Stomach (tissue), 9 donors: ENCODE data around the gene SH3TC1. TPM values are rescaled to one million over a fixed set of nuclear protein-coding genes. Genes with fewer than 3 reads are reported as not detected.

Experiments used
- DNase-seq, 2 donors: peaks; one replicate each; pipeline versions ENCODE4 v3.0.0 to v3.0.0-alpha.2; 2013 to 2019
- H3K27ac ChIP-seq, 5 donors: fragments of 200-600 bp in 4 of 5; sonication (generic) in 4 of 5; one replicate each; pipeline ENCODE4 v1.5.1; 2013 to 2019; ENCODE audit warnings: mild to moderate bottlenecking in 1 of 5, moderate library complexity in 1 of 5
- H3K27me3 ChIP-seq, 3 donors: fragments of 200-600 bp; sonication (generic); one replicate each; pipeline ENCODE4 v1.5.1; 2017 to 2019; ENCODE audit warnings: mixed run types in 1 of 3
- H3K36me3 ChIP-seq, 4 donors: fragments of 200-600 bp; sonication (generic); 1 replicate in 3 of 4; 2 replicates in 1 of 4; pipeline ENCODE4 v1.5.1; 2016 to 2019
- H3K4me1 ChIP-seq, 4 donors: fragments of 200-600 bp; sonication (generic); one replicate each; pipeline ENCODE4 v1.5.1; 2016 to 2019
- H3K4me3 ChIP-seq, 4 donors: fragments of 200-600 bp; sonication (generic) in 3 of 4; one replicate each; pipeline ENCODE4 v1.5.1; 2016 to 2019; ENCODE audit warnings: mild to moderate bottlenecking in 1 of 4
- H3K9me3 ChIP-seq, 4 donors: fragments of 200-600 bp; sonication (generic); one replicate each; pipeline ENCODE4 v1.5.1; 2016 to 2019
- CTCF ChIP-seq, 7 experiments: fragments of 450-650 bp in 4 of 7; fragments of 200-600 bp in 3 of 7; sonication (generic) in 3 of 7; IDR thresholded peaks; one replicate each; pipeline ENCODE4 v1.5.1; 2016 to 2019; ENCODE audit warnings: antibody characterized with exemption in 7 of 7, control low read depth in 2 of 7, mild to moderate bottlenecking in 1 of 7
- EP300 ChIP-seq: sonication (generic); formaldehyde crosslinking; IDR thresholded peaks from one replicate; pipeline ENCODE4 v1.6.1; 2017; ENCODE audit warnings: antibody characterized with exemption
- POLR2A ChIP-seq, 4 donors: fragments of 450-650 bp; IDR thresholded peaks; one replicate each; pipeline ENCODE4 v1.6.1; 2016; ENCODE audit warnings: antibody characterized with exemption in 4 of 4, control low read depth in 2 of 4, mild to moderate bottlenecking in 1 of 4, moderate library complexity in 1 of 4
- POLR2AphosphoS5 ChIP-seq, 3 donors: sonication (generic); formaldehyde crosslinking; IDR thresholded peaks; one replicate each; pipeline ENCODE4 v1.6.1; 2016; ENCODE audit warnings: antibody characterized with exemption in 3 of 3
- WGBS, 5 donors: extraction: QIAGEN DNeasy Blood & Tissue Kit in 3 of 5; methylation state at CpG; one replicate each; pipeline versions ENCODE4 v1.1.5 to v1.1.7; 2013 to 2018; 5-methylcytosine and 5-hydroxymethylcytosine counted together
- intact Hi-C: fragments of 100-400 bp; cut with DNase I; formaldehyde crosslinking; loops from one replicate; pipeline ENCODE4 v1.15.1; 2023; ENCODE audit warnings: low total_unique reads
- polyA plus RNA-seq, 3 donors: library from polyadenylated mRNA; stranded (reverse); fragments of 200-250 nt; gene quantifications; one replicate each; pipeline ENCODE4 v1.2.3, GENCODE V29; 2013
- total RNA-seq, 5 donors: library from RNA; depleted of rRNA; stranded (reverse); fragments of >200 nt; gene quantifications; one replicate each; pipeline versions ENCODE4 v1.1.0 to v1.2.3, GENCODE V29; 2014 to 2016
- donor health status: healthy with polysubstance abuse.
- donor health status: Bipolar disorder and iron deficiency.
- donor health status: healthy.

The SH3TC1 gene
- total and polyA plus RNA-seq, 8 donors, result 12.0 to 96.2 (median 27.9) TPM

GRCh38 chr4:8248091-8248490 is 49.0 kb downstream of the SH3TC1 start:
- WGBS, 5 donors, result 74 to 81% (median 75%) methylated on average over 7 of the region's 7 CpGs
- intact Hi-C loops, result no loop called here
- H3K9me3 ChIP-seq, result no peaks in the 10 kb centered on the region
- H3K4me1 ChIP-seq, result peaks cover 0 to 22% (median 13%) of the 10 kb centered on the region in 4 donors
- peak overlapping the region; percentile 0 to 76 (median 60) for H3K27ac ChIP-seq
- no peak for DNase-seq
- no peak overlapping the region for H3K4me3 ChIP-seq
- H3K27me3 ChIP-seq, result no peaks in the 10 kb centered on the region
- H3K36me3 ChIP-seq, result no peaks in the 10 kb centered on the region
- TF ChIP-seq POLR2AphosphoS5 (IDR thresholded peaks at IDR 0.05) (peak in 1 of 3 donors; percentile 23), EP300 (no peak), CTCF (IDR thresholded peaks at IDR 0.05) (no peak)

DNA sequence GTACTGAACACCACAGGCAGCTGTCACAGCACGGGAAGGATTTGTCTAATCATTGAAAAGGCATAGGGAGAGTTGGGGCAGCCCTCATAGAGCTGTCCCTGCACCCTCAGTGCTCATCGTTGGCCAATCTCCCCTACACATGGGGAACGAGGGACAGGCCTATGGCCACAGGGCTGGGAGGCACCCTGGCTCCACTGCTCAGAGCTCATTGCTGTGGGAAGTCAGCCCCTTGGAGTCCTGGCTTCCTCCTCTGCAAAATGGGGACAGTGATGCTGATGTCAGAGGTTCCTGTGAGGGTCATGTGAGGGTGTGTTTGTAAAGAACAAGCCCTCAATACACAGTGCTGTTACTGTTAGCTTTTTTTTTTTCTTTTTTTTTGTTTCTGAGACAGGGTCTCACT is 51.1 kb downstream of the SH3TC1 start:
- no peak overlapping the region for H3K4me3 ChIP-seq
- no peaks in the 10 kb centered on the region for H3K36me3 ChIP-seq
- DNase-seq, result no peak
- no peak for TF ChIP-seq CTCF (IDR thresholded peaks at IDR 0.05)
- TF ChIP-seq EP300, result no peak
- TF ChIP-seq POLR2AphosphoS5 (IDR thresholded peaks at IDR 0.05), result no peak
- TF ChIP-seq POLR2A (IDR thresholded peaks at IDR 0.05), result no peak
- no peaks in the 10 kb centered on the region for H3K9me3 ChIP-seq
- H3K4me1 ChIP-seq, result peaks cover 0 to 21% (median 13%) of the 10 kb centered on the region in 4 donors
- WGBS, 5 donors, result 59 to 78% (median 69%) methylated on average over 2 to 3 of the region's 3 CpGs
- intact Hi-C loops, result no loop called here
- H3K27me3 ChIP-seq, result no peaks in the 10 kb centered on the region
- H3K27ac ChIP-seq, result no peak overlapping the region

GRCh38 chr4:8250637-8251036 is 51.5 kb downstream of the SH3TC1 start:
- no peak for TF ChIP-seq POLR2A (IDR thresholded peaks at IDR 0.05)
- no peak for TF ChIP-seq CTCF (IDR thresholded peaks at IDR 0.05)
- TF ChIP-seq EP300, result no peak
- TF ChIP-seq POLR2AphosphoS5 (IDR thresholded peaks at IDR 0.05), result no peak
- no peak overlapping the region for H3K27ac ChIP-seq
- intact Hi-C loops, result no loop called here
- no peaks in the 10 kb centered on the region for H3K9me3 ChIP-seq
- WGBS, 5 donors, result 75 to 95% (median 83%) methylated on average over 6 to 7 of the region's 7 CpGs
- H3K27me3 ChIP-seq, result no peaks in the 10 kb centered on the region
- DNase-seq, result no peak
- no peak overlapping the region for H3K4me3 ChIP-seq
- H3K36me3 ChIP-seq, result no peaks in the 10 kb centered on the region
- H3K4me1 ChIP-seq, result peaks cover 0 to 21% (median 13%) of the 10 kb centered on the region in 4 donors

DNA sequence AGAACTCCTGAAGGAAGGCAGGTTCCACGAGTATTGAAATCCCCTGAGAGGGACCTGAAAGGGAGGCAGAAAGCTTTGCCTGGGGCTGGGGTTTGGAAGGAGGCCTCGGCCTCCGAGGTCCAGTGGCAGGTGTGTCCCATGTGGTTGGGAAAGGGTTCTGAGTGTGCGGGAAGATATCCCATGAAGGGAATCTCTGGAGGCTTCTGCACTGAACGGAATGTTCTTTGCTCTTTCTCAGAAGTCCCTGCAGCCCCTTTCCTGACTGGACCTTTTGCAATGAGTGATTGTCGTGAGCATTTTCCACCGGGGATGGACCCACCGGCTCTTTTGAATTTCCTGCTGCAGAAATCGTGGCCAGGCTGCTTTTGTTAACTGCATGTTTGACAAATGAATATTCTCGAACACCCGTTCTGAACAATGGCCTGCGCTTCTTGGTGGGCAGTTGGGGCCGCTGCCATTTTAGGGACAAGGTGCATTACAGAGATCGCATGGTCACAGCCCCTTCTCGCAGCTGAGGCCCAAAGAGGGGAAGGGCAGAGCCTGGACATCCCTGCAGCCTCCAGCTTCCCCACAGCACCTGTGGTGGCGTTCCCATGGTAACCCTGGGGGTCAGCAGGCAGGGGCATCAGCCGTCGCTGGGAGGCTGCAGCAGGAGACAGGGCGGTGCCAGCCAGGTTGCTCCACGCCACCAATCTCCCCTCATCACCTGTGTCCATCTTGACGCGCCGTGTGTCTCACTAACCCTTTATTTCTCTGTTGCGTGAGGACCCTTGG is 52.2 kb downstream of the SH3TC1 start:
- no peak overlapping the region for H3K27ac ChIP-seq
- H3K27me3 ChIP-seq, result no peaks in the 10 kb centered on the region
- peaks cover 0 to 21% (median 10%) of the 10 kb centered on the region in 4 donors for H3K4me1 ChIP-seq
- no peaks in the 10 kb centered on the region for H3K36me3 ChIP-seq
- H3K9me3 ChIP-seq, result no peaks in the 10 kb centered on the region
- TF ChIP-seq EP300, result no peak
- intact Hi-C loops, result no loop called here
- 84 to 91% (median 86%) methylated on average over 24 of the region's 24 CpGs for WGBS, 5 donors
- H3K4me3 ChIP-seq, result no peak overlapping the region
- DNase-seq, result no peak
